ENCODE results near the gene IGF2.

- TF ChIP-seq CTCF (IDR thresholded peaks at IDR 0.05; ENCODE audit: poor library complexity, severe bottlenecking) = no peak
- no peak for TF ChIP-seq RAD21 (conservative IDR thresholded peaks at IDR 0.05)
- no peak for TF ChIP-seq REST (IDR thresholded peaks at IDR 0.05; ENCODE audit: borderline replicate concordance)
- TF ChIP-seq POLR2AphosphoS5 (IDR thresholded peaks at IDR 0.05) = no peak
- TF ChIP-seq EZH2 (IDR thresholded peaks at IDR 0.05; ENCODE audit: borderline replicate concordance, insufficient read depth, low read length, poor library complexity, severe bottlenecking) = no peak
Observed at GRCh38 chr11:2178906-2179494, 39.8 kb upstream of the IGF2 start.
